H1 (cell line): ENCODE data around the gene PEX19. TPM values are rescaled to one million over a fixed set of nuclear protein-coding genes. Genes with fewer than 3 reads are reported as not detected.
A peak's percentile ranks its signal among the peaks of the same experiment; 100 is the strongest.

Experiments
- CTCF ChIA-PET: fragments of 300-600 bp; sonication (Branson Sonifier 250); formaldehyde crosslinking; loops from one replicate; lab custom pipeline; 2021; ENCODE audit not compliant: partially characterized antibody; lab: Charles Lee
- POLR2A ChIA-PET: fragments of 300-600 bp; sonication (Branson Sonifier 250); formaldehyde crosslinking; loops from one replicate; lab custom pipeline; 2021; ENCODE audit warnings: inconsistent platforms; ENCODE audit not compliant: partially characterized antibody; lab: Charles Lee
- DNase-seq, 2 experiments: peaks; one replicate each; pipeline versions ENCODE4 v3.0.0 to v3.0.0-alpha.2; 2010 to 2022; ENCODE audit warnings: low spot score in 2 of 2, low read depth in 1 of 2, mixed read lengths in 1 of 2
- FAIRE-seq: peaks from 2 replicates; lab custom pipeline; 2011; peaks lifted over from hg19 to GRCh38; lab: Jason Lieb, UNC
- H2AFZ ChIP-seq: 2 replicates; pipeline ENCODE4 v1.8.1; 2012; ENCODE audit warnings: low read length, inconsistent platforms
- H2AK5ac ChIP-seq: 2 replicates; pipeline ENCODE4 v1.6.1; 2013; ENCODE audit warnings: low read depth, low read length
- H2BK120ac ChIP-seq: replicated peaks from 2 replicates; pipeline ENCODE3; 2013; ENCODE audit warnings: low read depth, low read length, inconsistent platforms
- H2BK12ac ChIP-seq: 2 replicates; pipeline ENCODE4 v1.6.1; 2013; ENCODE audit warnings: low read depth, low read length
- H2BK15ac ChIP-seq: 2 replicates; pipeline ENCODE4 v1.6.1; 2013; ENCODE audit warnings: low read length
- H2BK20ac ChIP-seq: 2 replicates; pipeline ENCODE4 v1.6.1; 2013; ENCODE audit warnings: low read length
- H2BK5ac ChIP-seq: 2 replicates; pipeline ENCODE4 v1.6.1; 2013; ENCODE audit warnings: low read depth, low read length
- H3K14ac ChIP-seq: 2 replicates; pipeline ENCODE4 v1.6.1; 2013; ENCODE audit warnings: inconsistent platforms; ENCODE audit not compliant: insufficient read length
- H3K18ac ChIP-seq: 2 replicates; pipeline ENCODE4 v1.6.1; 2013; ENCODE audit warnings: low read length; ENCODE audit errors: extremely low read depth
- H3K23ac ChIP-seq: 2 replicates; pipeline ENCODE4 v1.6.1; 2013; ENCODE audit warnings: inconsistent platforms; ENCODE audit not compliant: insufficient read length
- H3K23me2 ChIP-seq: 2 replicates; pipeline ENCODE4 v1.6.1; 2013; ENCODE audit warnings: low read depth, low read length
- H3K27ac ChIP-seq: 2 replicates; pipeline ENCODE4 v1.6.1; 2011; ENCODE audit warnings: low read depth, low read length, inconsistent platforms
- H3K27me3 ChIP-seq, 4 experiments: replicated peaks in 1 of 4; 1 replicate in 1 of 4; 2 replicates in 3 of 4; pipeline versions ENCODE4 v1.6.1 to v1.8.1; 2011 to 2013; ENCODE audit warnings: low read length in 3 of 4, mild to moderate bottlenecking in 3 of 4, inconsistent platforms in 2 of 4, mixed read lengths in 2 of 4, moderate library complexity in 1 of 4; ENCODE audit not compliant: control insufficient read depth in 3 of 4, insufficient read depth in 3 of 4; ENCODE audit errors: extremely low read depth in 1 of 4
- H3K36me3 ChIP-seq, 4 experiments: 2 replicates each; pipeline versions ENCODE4 v1.6.1 to v1.8.1; 2011 to 2013; ENCODE audit warnings: mild to moderate bottlenecking in 4 of 4, low read length in 3 of 4, moderate library complexity in 2 of 4, control low read depth in 1 of 4, inconsistent platforms in 1 of 4; ENCODE audit not compliant: insufficient read depth in 4 of 4, control insufficient read depth in 2 of 4
- H3K4ac ChIP-seq: replicated peaks from 2 replicates; pipeline ENCODE3; 2013; ENCODE audit warnings: low read length, low read depth, mixed read lengths, inconsistent platforms; ENCODE audit not compliant: insufficient read length
- H3K4me1 ChIP-seq, 4 experiments: replicated peaks in 1 of 4; 1 replicate in 1 of 4; 2 replicates in 3 of 4; pipeline versions ENCODE4 v1.6.1 to v1.8.1; 2011 to 2013; ENCODE audit warnings: low read length in 3 of 4, inconsistent platforms in 2 of 4, mixed read lengths in 1 of 4; ENCODE audit not compliant: insufficient read depth in 4 of 4, control insufficient read depth in 3 of 4
- H3K4me2 ChIP-seq, 2 experiments: 2 replicates each; pipeline versions ENCODE4 v1.6.1 to v1.8.1; 2011 to 2013; ENCODE audit warnings: low read depth in 2 of 2, low read length in 2 of 2, control low read depth in 1 of 2, inconsistent platforms in 1 of 2, mild to moderate bottlenecking in 1 of 2; ENCODE audit not compliant: insufficient read depth in 1 of 2
- H3K4me3 ChIP-seq, 4 experiments: fragments of 200-600, 300-600 bp in 1 of 4; sonication (generic), shearing (Covaris generic), sonication (Bioruptor Twin) in 1 of 4; 2 replicates each; pipeline versions ENCODE4 v1.5.1 to v1.8.1; 2011 to 2016; ENCODE audit warnings: low read length in 4 of 4, low read depth in 3 of 4, control low read depth in 2 of 4, inconsistent platforms in 2 of 4, mild to moderate bottlenecking in 2 of 4, mixed read lengths in 1 of 4, moderate library complexity in 1 of 4; ENCODE audit not compliant: insufficient read depth in 2 of 4; ENCODE audit errors: extremely low read depth in 1 of 4
- H3K56ac ChIP-seq: replicated peaks from 2 replicates; pipeline ENCODE3; 2013; ENCODE audit warnings: low read depth, mild to moderate bottlenecking, mixed read lengths, low read length, inconsistent platforms; ENCODE audit not compliant: insufficient read length
- H3K79me1 ChIP-seq: 2 replicates; pipeline ENCODE4 v1.6.1; 2013; ENCODE audit warnings: low read depth, low read length, control low read depth
- H3K79me2 ChIP-seq, 2 experiments: 2 replicates each; pipeline versions ENCODE4 v1.6.1 to v1.8.1; 2012 to 2013; ENCODE audit warnings: low read length in 2 of 2, mild to moderate bottlenecking in 2 of 2, inconsistent platforms in 1 of 2; ENCODE audit not compliant: insufficient read depth in 2 of 2, control insufficient read depth in 1 of 2
- H3K9ac ChIP-seq, 4 experiments: replicated peaks in 1 of 4; 1 replicate in 1 of 4; 2 replicates in 3 of 4; pipeline versions ENCODE4 v1.6.1 to v1.8.1; 2011 to 2013; ENCODE audit warnings: low read depth in 3 of 4, low read length in 3 of 4, control low read depth in 2 of 4, mild to moderate bottlenecking in 2 of 4, moderate library complexity in 2 of 4, inconsistent platforms in 1 of 4; ENCODE audit errors: extremely low read depth in 1 of 4
- H3K9me3 ChIP-seq, 2 experiments: 2 replicates each; pipeline versions ENCODE4 v1.6.1 to v1.8.1; 2012 to 2013; ENCODE audit warnings: mild to moderate bottlenecking in 2 of 2, moderate library complexity in 2 of 2, control low read depth in 1 of 2, inconsistent platforms in 1 of 2, low read depth in 1 of 2, low read length in 1 of 2, mixed read lengths in 1 of 2; ENCODE audit not compliant: insufficient read depth in 2 of 2
- H4K20me1 ChIP-seq, 2 experiments: replicated peaks in 1 of 2; 2 replicates each; pipeline versions ENCODE3 to v1.8.1; 2011 to 2013; ENCODE audit warnings: inconsistent platforms in 2 of 2, low read length in 2 of 2, mild to moderate bottlenecking in 1 of 2; ENCODE audit not compliant: insufficient read depth in 2 of 2, control insufficient read depth in 1 of 2
- H4K5ac ChIP-seq: 2 replicates; pipeline ENCODE4 v1.6.1; 2013; ENCODE audit warnings: low read length, low read depth, mixed read lengths, inconsistent platforms; ENCODE audit not compliant: insufficient read length
- H4K8ac ChIP-seq: 2 replicates; pipeline ENCODE4 v1.8.0; 2013; ENCODE audit warnings: mild to moderate bottlenecking, moderate library complexity, low read length, inconsistent platforms; ENCODE audit not compliant: insufficient read depth; ENCODE audit errors: extremely low read depth
- H4K91ac ChIP-seq: replicated peaks from 2 replicates; pipeline ENCODE3; 2013; ENCODE audit warnings: low read length, mixed read lengths, inconsistent platforms; ENCODE audit not compliant: insufficient read length
- CEBPB ChIP-seq: IDR thresholded peaks from 2 replicates; pipeline ENCODE4 v1.6.1; 2012; ENCODE audit warnings: low read depth, low read length
- RAD21 ChIP-seq, 2 experiments: IDR thresholded peaks in 1 of 2; conservative IDR thresholded peaks in 1 of 2; 2 replicates each; pipeline ENCODE4 v1.6.1; 2011; ENCODE audit warnings: low read depth in 2 of 2, low read length in 2 of 2, improper control_type of control experiment in 1 of 2, inconsistent platforms in 1 of 2, mild to moderate bottlenecking in 1 of 2, moderate library complexity in 1 of 2
- SIN3A ChIP-seq, 2 experiments: IDR thresholded peaks in 1 of 2; conservative IDR thresholded peaks in 1 of 2; 2 replicates each; pipeline ENCODE4 v1.6.1; 2011 to 2012; ENCODE audit warnings: low read length in 2 of 2, improper control_type of control experiment in 1 of 2, low read depth in 1 of 2, mild to moderate bottlenecking in 1 of 2
- WGBS, 2 experiments: shearing (Covaris generic) in 1 of 2; methylation state at CpG; one replicate each; pipeline versions ENCODE4 v1.1.6 to v1.1.7; 2013 to 2015; ENCODE audit warnings: low lambda C conversion rate in 2 of 2, mixed read lengths in 2 of 2, inconsistent platforms in 1 of 2, low coverage in 1 of 2, missing lambda C conversion rate in 1 of 2; ENCODE audit not compliant: insufficient replicate concordance in 2 of 2, insufficient coverage in 1 of 2, insufficient read length in 1 of 2; ENCODE audit errors: extremely low coverage in 1 of 2, missing lambda C conversion rate in 1 of 2; 5-methylcytosine and 5-hydroxymethylcytosine counted together
- polyA plus RNA-seq, 7 experiments: library from polyadenylated mRNA; depleted of rRNA in 3 of 7; stranded (reverse) in 5 of 7; unstranded in 2 of 7; fragments of >200 nt in 5 of 7; fragments of 200-250 nt in 2 of 7; gene quantifications; 1 replicate in 5 of 7; 2 replicates in 1 of 7; 4 replicates in 1 of 7; pipeline versions ENCODE4 v1.2.1 to v1.2.3, GENCODE V29; 2011 to 2013; ENCODE audit warnings: missing spikeins in 2 of 7, mixed read lengths in 2 of 7
- total RNA-seq: library from RNA; stranded (reverse); fragmentation: NEBNext Ultra II Directional; extraction: Animal tissue kit (Norgen Biotek cat#: 25700); gene quantifications from 2 replicates; pipeline ENCODE4 v1.2.1, GENCODE V29; 2021
- TF ChIP-seq, protein P1 (sequence below), 3 experiments: IDR thresholded peaks; 1 replicate in 2 of 3; 2 replicates in 1 of 3; pipeline versions ENCODE4 v1.5.1 to v1.6.1; 2011; ENCODE audit warnings: low read length in 3 of 3, mild to moderate bottlenecking in 3 of 3, inconsistent platforms in 2 of 3, low read depth in 1 of 3, moderate library complexity in 1 of 3; ENCODE audit not compliant: insufficient read depth in 1 of 3; ENCODE audit errors: control extremely low read depth in 1 of 3

PEX19 gene
- total and polyA plus RNA-seq, 2 of the 8 experiments (the other 6 are each of a cell fraction or from before 2014, with no cell fraction given): 50.4 to 80.2 TPM

DNA sequence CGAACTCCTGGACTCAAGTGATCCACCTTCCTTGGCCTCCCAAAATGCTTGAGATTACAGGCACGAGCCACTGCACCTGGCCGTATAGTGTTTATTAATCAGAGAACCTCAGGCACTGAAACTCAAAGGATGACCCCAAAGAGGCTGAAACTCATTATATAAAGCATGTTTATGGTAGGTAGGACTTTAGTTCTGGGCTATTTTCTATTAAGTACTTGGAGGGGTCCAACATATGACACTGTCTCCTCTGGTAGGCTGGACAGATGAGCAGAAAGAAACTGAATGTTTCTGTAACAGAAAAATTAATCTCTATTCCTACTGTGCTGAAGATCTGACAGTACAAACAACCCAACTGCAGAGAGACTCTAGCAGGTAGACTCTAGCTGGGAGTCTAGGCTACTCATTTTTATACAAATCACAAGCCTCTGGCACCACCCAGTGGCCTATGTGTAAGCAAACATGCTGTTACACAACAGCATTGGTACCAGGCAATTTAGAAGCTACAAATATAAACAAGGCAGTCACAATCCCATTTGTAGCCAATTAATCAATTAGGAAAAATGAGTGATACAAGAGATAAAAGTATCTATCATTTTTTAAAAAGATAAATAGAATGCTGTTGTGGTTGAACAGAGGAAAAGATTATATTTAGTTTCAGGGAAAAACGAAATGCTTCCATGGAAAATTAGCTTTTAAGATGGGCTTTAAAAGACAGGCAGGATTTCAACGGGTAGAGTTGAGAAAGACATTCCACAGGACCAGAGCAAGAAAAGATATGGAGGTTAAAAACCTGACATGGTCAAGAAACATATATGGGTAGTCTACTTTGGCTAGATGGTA lies 33.0 kb downstream of the PEX19 start:
- Histone ChIP-seq H4K5ac (no peak overlapping the region), H4K8ac (no peak overlapping the region), H3K23ac (no peak overlapping the region), H3K9me3 (no peaks in the 10 kb centered on the region), H3K27ac (no peak overlapping the region), H2BK20ac (no peak overlapping the region), H2BK12ac (no peak overlapping the region), H3K14ac (no peak overlapping the region), H2BK15ac (no peak overlapping the region), H3K9ac (no peak overlapping the region), H2BK5ac (no peak overlapping the region; the same call in 1 of the 2 replicates), H2AK5ac (no peak overlapping the region), H3K79me2 (peaks cover 0 to 74% of the 10 kb centered on the region in 2 experiments; a peak in 2 of 4 replicates), H4K91ac (no peak overlapping the region), H3K36me3 (peaks cover 0 to 10% (median 0%) of the 10 kb centered on the region in 4 experiments; a peak in 3 of 8 replicates), H2BK120ac (no peak overlapping the region), H3K27me3 (no peaks in the 10 kb centered on the region), H4K20me1 (peaks cover 2 to 3% of the 10 kb centered on the region in 2 experiments), H3K4me1 (no peaks in the 10 kb centered on the region; a peak in 1 of 7 replicates), H3K4ac (no peak overlapping the region), H3K4me2 (no peak overlapping the region), H3K4me3 (no peak overlapping the region)
- WGBS, 2 experiments: 89% methylated on average over 5 of the region's 5 CpGs; no CpG with 5 or more reads in 1 of the 2 experiments
- DNase-seq: no peak
- POLR2A ChIA-PET: interaction anchor here (0.6 to 3.7 kb wide), 19 partner anchors 8 to 181 kb away, joined by 3 to 37 read pairs (median 4); partner anchors contain the start of genes CASQ1 and DCAF8
- TF ChIP-seq CEBPB (peak; percentile 95), SIN3A (conservative IDR thresholded peaks at IDR 0.05 in 1 of 2, IDR thresholded peaks at IDR 0.05 in 1 of 2; ENCODE audit: low read depth in 1 of 2, low read length in 2 of 2) (no peak), RAD21 (IDR thresholded peaks at IDR 0.05 in 1 of 2, conservative IDR thresholded peaks at IDR 0.05 in 1 of 2; ENCODE audit: low read depth in 2 of 2, low read length in 2 of 2) (peak; percentile 84 to 91)
- TF ChIP-seq, protein P1, sequence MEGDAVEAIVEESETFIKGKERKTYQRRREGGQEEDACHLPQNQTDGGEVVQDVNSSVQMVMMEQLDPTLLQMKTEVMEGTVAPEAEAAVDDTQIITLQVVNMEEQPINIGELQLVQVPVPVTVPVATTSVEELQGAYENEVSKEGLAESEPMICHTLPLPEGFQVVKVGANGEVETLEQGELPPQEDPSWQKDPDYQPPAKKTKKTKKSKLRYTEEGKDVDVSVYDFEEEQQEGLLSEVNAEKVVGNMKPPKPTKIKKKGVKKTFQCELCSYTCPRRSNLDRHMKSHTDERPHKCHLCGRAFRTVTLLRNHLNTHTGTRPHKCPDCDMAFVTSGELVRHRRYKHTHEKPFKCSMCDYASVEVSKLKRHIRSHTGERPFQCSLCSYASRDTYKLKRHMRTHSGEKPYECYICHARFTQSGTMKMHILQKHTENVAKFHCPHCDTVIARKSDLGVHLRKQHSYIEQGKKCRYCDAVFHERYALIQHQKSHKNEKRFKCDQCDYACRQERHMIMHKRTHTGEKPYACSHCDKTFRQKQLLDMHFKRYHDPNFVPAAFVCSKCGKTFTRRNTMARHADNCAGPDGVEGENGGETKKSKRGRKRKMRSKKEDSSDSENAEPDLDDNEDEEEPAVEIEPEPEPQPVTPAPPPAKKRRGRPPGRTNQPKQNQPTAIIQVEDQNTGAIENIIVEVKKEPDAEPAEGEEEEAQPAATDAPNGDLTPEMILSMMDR (IDR thresholded peaks at IDR 0.05; ENCODE audit: control extremely low read depth in 1 of 3, insufficient read depth in 1 of 3, low read depth in 1 of 3, low read length in 3 of 3): peak in 2 of 3 experiments; percentile 76 to 78; a peak in 3 of 4 replicates
- TF ChIP-seq, all 59 proteins: peak for 3
- Histone ChIP-seq H3K56ac (no peak overlapping the region), H3K23me2 (no peaks in the 10 kb centered on the region), H3K18ac (no peak overlapping the region), H3K79me1 (peaks cover 4% of the 10 kb centered on the region), H2AFZ (no peak overlapping the region)
- CTCF ChIA-PET: interaction anchor here (0.7 to 6.1 kb wide), 61 partner anchors 10 to 206 kb away, joined by 3 to 73 read pairs (median 6); partner anchors contain the start of genes ATP1A2, CASQ1, DCAF8 and IGSF8
- FAIRE-seq: peak; percentile 77
